HG02610 (cell line): Measurements from ENCODE around the gene TTC38.

Source experiments
- ATAC-seq: cut with Tn5 transposase; IDR thresholded peaks from one replicate; pipeline ENCODE4 v1.9.1; 2021; ENCODE audit warnings: mild to moderate bottlenecking, moderate library complexity; ENCODE audit not compliant: unreplicated experiment

The TTC38 gene

GRCh38 chr22:46267431-46268279 lies at the start of gene TTC38:
TSS of gene TTC38 (plus strand) at chr22:46268008. CDS start at chr22:46268040, 32 bp downstream.
- no peak for ATAC-seq

- no peak for ATAC-seq
Measured at GRCh38 chr22:46219636-46220035, 48.2 kb upstream of the TTC38 start.

GRCh38 chr22:46220921-46221320 lies 46.9 kb upstream of the TTC38 start:
- no peak for ATAC-seq

GRCh38 chr22:46224044-46224897 lies 43.5 kb upstream of the TTC38 start:
- ATAC-seq = no peak

- no peak for ATAC-seq
Measured at GRCh38 chr22:46224898-46225290, 42.9 kb upstream of the TTC38 start.

- no peak for ATAC-seq
Measured at GRCh38 chr22:46225631-46226030, 42.2 kb upstream of the TTC38 start.

- ATAC-seq = no peak
Measured at GRCh38 chr22:46226577-46226976, 41.2 kb upstream of the TTC38 start.

GRCh38 chr22:46229701-46230100 lies 38.1 kb upstream of the TTC38 start:
- ATAC-seq = no peak

- ATAC-seq = no peak
Measured at GRCh38 chr22:46230262-46230901, 37.4 kb upstream of the TTC38 start.

GRCh38 chr22:46233231-46233630 lies 34.6 kb upstream of the TTC38 start:
- no peak for ATAC-seq

- ATAC-seq = no peak
Measured at GRCh38 chr22:46234969-46235368, 32.8 kb upstream of the TTC38 start.

- ATAC-seq = no peak
Measured at GRCh38 chr22:46237453-46238124, 30.2 kb upstream of the TTC38 start.

- ATAC-seq = no peak
Measured at GRCh38 chr22:46238541-46238940, 29.3 kb upstream of the TTC38 start.

GRCh38 chr22:46239261-46240048 lies 28.4 kb upstream of the TTC38 start:
- ATAC-seq = no peak

- ATAC-seq = no peak
Measured at GRCh38 chr22:46240073-46240472, 27.7 kb upstream of the TTC38 start.

- no peak for ATAC-seq
Measured at GRCh38 chr22:46240506-46240905, 27.3 kb upstream of the TTC38 start.

GRCh38 chr22:46240907-46241306 lies 26.9 kb upstream of the TTC38 start:
- no peak for ATAC-seq

- ATAC-seq = no peak
Measured at GRCh38 chr22:46241396-46242007, 26.3 kb upstream of the TTC38 start.

- ATAC-seq = no peak
Measured at GRCh38 chr22:46242076-46242475, 25.7 kb upstream of the TTC38 start.

- ATAC-seq = no peak
Measured at GRCh38 chr22:46244771-46245170, 23.0 kb upstream of the TTC38 start.
